Ovary (tissue), 9 donors: ENCODE results near the gene CERCAM. TPM values are rescaled to one million over a fixed set of nuclear protein-coding genes. Genes with fewer than 3 reads are reported as not detected.

Source experiments
- DNase-seq, 5 donors: peaks; one replicate each; pipeline ENCODE4 v3.0.0-alpha.2; 2019 to 2020
- H3K27ac ChIP-seq, 2 donors: fragments of 200-600 bp; one replicate each; pipeline versions ENCODE4 v1.5.1 to v1.8.0; 2019 to 2022
- H3K27me3 ChIP-seq: fragments of 200-600 bp; one replicate; pipeline ENCODE4 v1.8.0; 2022
- H3K36me3 ChIP-seq: fragments of 200-600 bp; sonication (generic); one replicate; pipeline ENCODE4 v1.5.1; 2019
- H3K4me1 ChIP-seq: one replicate; pipeline ENCODE4 v1.8.1; 2013; ENCODE audit warnings: mild to moderate bottlenecking, moderate library complexity; ENCODE audit not compliant: insufficient read depth
- H3K4me3 ChIP-seq: fragments of 200-600 bp; sonication (generic); one replicate; pipeline ENCODE4 v1.5.1; 2017
- H3K9me3 ChIP-seq, 2 donors: fragments of 200-600 bp in 1 of 2; sonication (generic) in 1 of 2; one replicate each; pipeline versions ENCODE4 v1.5.1 to v1.8.1; 2013 to 2019; ENCODE audit warnings: mild to moderate bottlenecking in 1 of 2, moderate library complexity in 1 of 2
- EP300 ChIP-seq: sonication (generic); formaldehyde crosslinking; IDR thresholded peaks from one replicate; pipeline ENCODE4 v1.6.1; 2017; ENCODE audit warnings: antibody characterized with exemption
- POLR2A ChIP-seq: fragments of 450-650 bp; IDR thresholded peaks from one replicate; pipeline ENCODE4 v1.6.1; 2017; ENCODE audit warnings: antibody characterized with exemption, mild to moderate bottlenecking, moderate library complexity
- WGBS, 3 donors: extraction: QIAGEN DNeasy Blood & Tissue Kit in 1 of 3; methylation state at CpG; one replicate each; pipeline versions ENCODE4 v1.1.5 to v1.1.7; 2013 to 2017; 5-methylcytosine and 5-hydroxymethylcytosine counted together
- intact Hi-C, 4 donors: fragments of 100-400 bp; cut with DNase I; formaldehyde crosslinking; loops; one replicate each; pipeline versions ENCODE4 v1.11.0 to v1.15.1; 2022 to 2023
- polyA plus RNA-seq, 2 donors: library from polyadenylated mRNA; stranded (reverse); fragments of 200-250 nt in 1 of 2; fragments of 350-450 nt in 1 of 2; fragmentation: Illumina TruSeq in 1 of 2; extraction: RNeasy Lipid Tissue Mini Kit (QIAGEN cat#74804) in 1 of 2; gene quantifications; one replicate each; pipeline ENCODE4 v1.2.3, GENCODE V29; 2013 to 2014
- total RNA-seq, 7 donors: library from RNA; depleted of rRNA in 2 of 7; stranded (reverse); fragments of >200 nt in 2 of 7; fragmentation: NEBNext Ultra II Directional in 3 of 7; extraction: Animal tissue kit (Norgen Biotek cat#: 25700) in 3 of 7; gene quantifications; one replicate each; pipeline versions ENCODE4 v1.1.0 to v1.2.4, GENCODE V29; 2016 to 2023
- TF ChIP-seq, protein P1 (sequence below), 3 donors: fragments of 450-650 bp in 2 of 3; fragments of 200-600 bp in 1 of 3; IDR thresholded peaks; one replicate each; pipeline versions ENCODE4 v1.5.1 to v1.8.0; 2016 to 2022; ENCODE audit warnings: antibody characterized with exemption in 3 of 3, mild to moderate bottlenecking in 1 of 3
- donor health status: DM: no; HTN: no; CAD: no; lungs with moderate emphysema.
- donor health status: DM: no; HTN: no; CAD: no.
- donor health status: Bipolar disorder and iron deficiency.
- donor health status: DM: yes; HTN: yes; CAD: no.
- donor health status: DM: no; HTN: no; CAD: no.
- donor health status: DM: yes; HTN: yes; CAD: no.

The CERCAM gene
- total and polyA plus RNA-seq, 9 donors, result 19.6 to 63.9 (median 38.1) TPM

DNA sequence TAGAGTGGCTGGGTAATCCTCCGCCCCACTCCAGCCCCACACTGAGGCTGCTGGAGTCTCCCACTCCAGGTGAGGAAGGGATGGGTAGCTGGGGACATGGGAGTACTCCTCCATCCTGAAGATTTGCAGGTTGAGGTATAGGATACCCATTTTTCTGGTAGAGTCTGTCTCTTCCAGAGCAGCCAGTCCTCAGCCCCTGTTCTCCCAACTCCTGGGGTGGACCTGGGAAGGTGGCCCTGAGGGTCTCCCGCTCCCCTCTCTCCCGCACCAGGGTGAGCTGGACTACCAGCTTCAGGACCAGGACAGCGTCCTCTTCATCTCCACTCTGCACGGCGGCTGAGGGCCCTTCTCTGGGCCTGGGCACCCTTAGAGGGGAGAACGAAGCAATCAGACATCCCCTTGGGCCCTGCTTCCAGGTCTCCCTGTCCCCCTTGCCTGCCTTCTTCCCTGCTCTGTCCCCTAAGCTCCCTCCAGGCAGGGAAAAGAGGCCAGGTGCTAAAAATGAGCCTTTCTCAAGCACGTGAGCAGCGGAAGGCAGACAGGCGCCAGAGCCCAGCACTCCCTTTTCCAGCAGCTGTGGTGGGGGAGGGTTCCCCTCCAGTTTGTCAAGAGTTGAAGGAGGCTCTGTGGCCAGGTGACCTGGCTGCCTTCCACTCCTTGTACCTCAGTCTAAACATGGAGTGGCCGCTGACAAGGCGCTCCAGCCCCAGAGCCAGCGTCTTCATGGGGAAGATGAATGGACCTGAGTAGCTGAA, 31.1 kb upstream of the CERCAM start:
- 65 to 77% (median 68%) methylated on average over 13 of the region's 13 CpGs for WGBS, 3 donors
- H3K4me1 ChIP-seq, result no peaks in the 10 kb centered on the region

DNA sequence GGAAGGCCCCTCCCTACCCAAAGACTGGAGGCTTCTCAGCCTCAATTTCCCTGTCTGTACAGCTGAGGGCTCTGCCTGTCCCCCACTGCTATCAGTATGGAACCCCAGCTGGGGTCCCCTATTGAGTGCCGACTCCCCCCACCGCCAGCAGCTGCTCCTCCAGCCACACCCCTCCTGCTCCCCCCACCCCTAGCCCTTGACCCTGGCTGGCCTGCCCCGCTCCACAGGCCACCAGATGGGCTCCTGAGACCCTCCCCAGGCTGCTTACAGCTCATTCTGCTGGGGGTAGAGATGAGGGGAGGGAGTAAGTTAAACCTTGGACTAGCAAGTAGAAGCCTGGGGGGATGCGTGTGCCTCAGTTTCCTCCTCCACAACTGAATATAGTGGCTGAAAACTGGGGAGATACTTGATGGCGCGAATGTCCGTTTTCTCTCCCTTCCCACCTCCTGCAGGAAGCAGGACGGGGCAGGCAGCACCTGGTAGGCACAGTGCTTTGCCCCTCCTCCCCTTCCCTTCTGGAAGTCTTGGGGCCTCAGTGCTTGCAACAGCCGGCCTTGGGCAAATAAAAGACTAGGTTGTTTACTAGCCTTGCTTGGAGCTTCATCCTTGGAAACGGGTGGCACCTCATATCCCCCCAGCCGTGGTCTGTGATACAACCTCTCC, 30.4 kb upstream of the CERCAM start:
- Histone ChIP-seq H3K27me3 (no peaks in the 10 kb centered on the region), H3K36me3 (no peaks in the 10 kb centered on the region)
- intact Hi-C loops, result no loop called here

More for the DNA sequence above, 31.1 kb upstream of the CERCAM start:
- intact Hi-C loops, result no loop called here
- DNase-seq, result no peak
- H3K27ac ChIP-seq, result no peak overlapping the region
- no peaks in the 10 kb centered on the region for H3K9me3 ChIP-seq
- TF ChIP-seq POLR2A (no peak), EP300 (no peak)
- TF ChIP-seq, protein P1, sequence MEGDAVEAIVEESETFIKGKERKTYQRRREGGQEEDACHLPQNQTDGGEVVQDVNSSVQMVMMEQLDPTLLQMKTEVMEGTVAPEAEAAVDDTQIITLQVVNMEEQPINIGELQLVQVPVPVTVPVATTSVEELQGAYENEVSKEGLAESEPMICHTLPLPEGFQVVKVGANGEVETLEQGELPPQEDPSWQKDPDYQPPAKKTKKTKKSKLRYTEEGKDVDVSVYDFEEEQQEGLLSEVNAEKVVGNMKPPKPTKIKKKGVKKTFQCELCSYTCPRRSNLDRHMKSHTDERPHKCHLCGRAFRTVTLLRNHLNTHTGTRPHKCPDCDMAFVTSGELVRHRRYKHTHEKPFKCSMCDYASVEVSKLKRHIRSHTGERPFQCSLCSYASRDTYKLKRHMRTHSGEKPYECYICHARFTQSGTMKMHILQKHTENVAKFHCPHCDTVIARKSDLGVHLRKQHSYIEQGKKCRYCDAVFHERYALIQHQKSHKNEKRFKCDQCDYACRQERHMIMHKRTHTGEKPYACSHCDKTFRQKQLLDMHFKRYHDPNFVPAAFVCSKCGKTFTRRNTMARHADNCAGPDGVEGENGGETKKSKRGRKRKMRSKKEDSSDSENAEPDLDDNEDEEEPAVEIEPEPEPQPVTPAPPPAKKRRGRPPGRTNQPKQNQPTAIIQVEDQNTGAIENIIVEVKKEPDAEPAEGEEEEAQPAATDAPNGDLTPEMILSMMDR (IDR thresholded peaks at IDR 0.05), result no peak
- no peaks in the 10 kb centered on the region for H3K36me3 ChIP-seq
- no peak overlapping the region for H3K4me3 ChIP-seq
- H3K27me3 ChIP-seq, result no peaks in the 10 kb centered on the region

DNA sequence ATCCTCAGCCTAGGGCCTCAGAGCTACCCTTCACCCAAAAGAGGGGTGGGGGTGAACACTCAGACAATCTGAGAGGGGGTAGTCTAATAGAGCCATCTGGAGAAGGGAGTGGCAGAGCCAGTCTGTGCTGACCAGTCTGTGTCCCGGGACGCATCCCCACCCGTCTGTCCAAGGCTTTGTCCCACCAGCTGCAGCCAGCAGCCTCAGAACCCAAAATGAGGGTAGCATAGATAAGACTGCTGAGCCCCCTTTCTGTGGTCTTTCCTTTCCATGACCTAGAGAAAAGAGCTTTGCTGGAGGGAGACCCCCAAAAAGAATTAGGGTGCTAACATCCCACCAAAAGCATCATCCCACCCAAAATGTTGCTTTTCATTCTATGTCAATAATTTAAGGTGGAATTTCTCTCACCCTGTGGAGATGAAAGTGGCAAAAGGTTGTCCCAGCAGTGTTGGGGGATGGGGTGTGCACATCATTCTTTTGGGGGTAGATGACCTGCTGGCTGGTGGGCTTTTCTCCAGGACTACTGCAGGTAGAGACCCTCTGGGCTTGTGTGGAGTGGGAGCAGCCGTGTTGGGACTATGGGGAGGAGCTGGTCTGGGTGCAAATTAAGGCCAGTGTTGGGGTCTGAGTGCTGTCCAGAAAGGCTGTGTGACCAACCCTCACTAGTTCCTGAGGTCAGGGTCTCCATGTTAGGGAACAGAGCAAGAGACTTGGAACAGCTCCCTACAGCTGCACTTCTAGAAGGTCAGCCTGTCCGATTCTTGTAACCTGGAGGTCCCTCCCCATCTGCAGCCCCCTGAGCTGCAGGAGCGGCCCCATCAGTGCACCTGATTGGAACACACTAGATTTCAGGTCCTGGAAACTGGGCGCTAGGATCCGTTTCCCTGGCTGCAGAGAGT, 29.6 kb upstream of the CERCAM start:
- Histone ChIP-seq H3K27ac (no peak overlapping the region), H3K9me3 (no peaks in the 10 kb centered on the region), H3K4me3 (no peak overlapping the region), H3K27me3 (no peaks in the 10 kb centered on the region), H3K4me1 (no peaks in the 10 kb centered on the region), H3K36me3 (no peaks in the 10 kb centered on the region)
- 84 to 89% (median 86%) methylated on average over 8 of the region's 8 CpGs for WGBS, 3 donors
- TF ChIP-seq POLR2A (no peak), EP300 (no peak)
- TF ChIP-seq, protein P1 (IDR thresholded peaks at IDR 0.05), result no peak
- no peak for DNase-seq
- intact Hi-C loops, result no loop called here

More for the DNA sequence above, 30.4 kb upstream of the CERCAM start:
- WGBS, 3 donors, result 74 to 78% (median 78%) methylated on average over 11 of the region's 11 CpGs
- Histone ChIP-seq H3K9me3 (no peaks in the 10 kb centered on the region), H3K4me3 (no peak overlapping the region), H3K4me1 (no peaks in the 10 kb centered on the region), H3K27ac (no peak overlapping the region)
- no peak for DNase-seq
- TF ChIP-seq, protein P1 (IDR thresholded peaks at IDR 0.05), result no peak
- TF ChIP-seq POLR2A, result no peak
- no peak for TF ChIP-seq EP300

DNA sequence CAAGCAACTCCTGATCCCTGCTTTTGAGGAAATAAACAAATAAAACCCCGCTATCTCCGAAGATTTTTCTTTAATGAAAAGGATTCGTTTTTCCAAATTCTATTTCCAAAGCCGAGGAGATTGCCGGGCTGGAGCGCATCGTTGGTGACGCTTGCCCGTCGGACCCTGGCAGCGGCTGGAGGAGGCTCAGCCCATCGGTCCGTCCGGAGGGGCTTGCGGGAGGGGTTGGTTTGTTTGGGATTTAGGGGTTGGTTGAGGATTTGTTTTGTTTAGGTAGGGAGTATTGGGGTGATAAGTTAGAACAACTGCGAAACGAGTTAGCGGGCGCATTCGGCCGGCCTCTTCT, 28.7 kb upstream of the CERCAM start:
- Histone ChIP-seq H3K4me1 (no peaks in the 10 kb centered on the region), H3K4me3 (no peak overlapping the region), H3K9me3 (no peaks in the 10 kb centered on the region), H3K27ac (no peak overlapping the region), H3K27me3 (no peaks in the 10 kb centered on the region), H3K36me3 (no peaks in the 10 kb centered on the region)
- TF ChIP-seq EP300 (no peak), POLR2A (no peak)
- TF ChIP-seq, protein P1 (IDR thresholded peaks at IDR 0.05), result no peak
- 89 to 92% (median 89%) methylated on average over 21 of the region's 21 CpGs for WGBS, 3 donors
- no peak for DNase-seq
- intact Hi-C loops, result no loop called here
